Activated CD8-positive, alpha-beta memory T cell treated with anti-CD3 and anti-CD28 coated beads, Interleukin-2, amount 50 U/mL, for 1 hour (primary cell): ENCODE results near the gene PIK3R5.
"Not testable (repeated sequence)": the region's sequence is repeated elsewhere in the genome, so short reads cannot be mapped to it uniquely, and the experiment has no call there.

Experiments used
- DNase-seq: peaks from one replicate; pipeline ENCODE4 v3.0.0-alpha.2; 2020; ENCODE audit errors: extremely low read depth

PIK3R5 gene

GRCh38 chr17:8986295-8986694 lies 20.8 kb upstream of the PIK3R5 start:
- DNase-seq: no peak

GRCh38 chr17:8985054-8985701 lies 19.7 kb upstream of the PIK3R5 start:
- no peak for DNase-seq

- not testable (repeated sequence) for DNase-seq
Observed at GRCh38 chr17:8984225-8984624, 18.7 kb upstream of the PIK3R5 start.

GRCh38 chr17:8981443-8981842 lies 15.9 kb upstream of the PIK3R5 start:
- DNase-seq: no peak

- no peak for DNase-seq
Observed at GRCh38 chr17:8979715-8980114, 14.2 kb upstream of the PIK3R5 start.

- DNase-seq: no peak
Observed at GRCh38 chr17:8976638-8977037, 11.1 kb upstream of the PIK3R5 start.

GRCh38 chr17:8975091-8975725 lies 9.7 kb upstream of the PIK3R5 start:
- DNase-seq: no peak

GRCh38 chr17:8969901-8970300 lies 4.4 kb upstream of the PIK3R5 start:
- no peak for DNase-seq

- no peak for DNase-seq
Observed at GRCh38 chr17:8968503-8968902, 3.0 kb upstream of the PIK3R5 start.

- no peak for DNase-seq
Observed at GRCh38 chr17:8967861-8968260, 2.4 kb upstream of the PIK3R5 start.

- no peak for DNase-seq
Observed at GRCh38 chr17:8966926-8967325, 1.4 kb upstream of the PIK3R5 start.

GRCh38 chr17:8964801-8965393 lies 610 bp downstream of the PIK3R5 start:
- DNase-seq: no peak

- no peak for DNase-seq
Observed at GRCh38 chr17:8963647-8964258, 1.8 kb downstream of the PIK3R5 start.

GRCh38 chr17:8963014-8963413 lies 2.5 kb downstream of the PIK3R5 start:
- no peak for DNase-seq

- DNase-seq: no peak
Observed at GRCh38 chr17:8961829-8962228, 3.7 kb downstream of the PIK3R5 start.

GRCh38 chr17:8960325-8961140 lies 5.0 kb downstream of the PIK3R5 start:
- no peak for DNase-seq

- no peak for DNase-seq
Observed at GRCh38 chr17:8959312-8959918, 6.1 kb downstream of the PIK3R5 start.

GRCh38 chr17:8957721-8958120 lies 7.8 kb downstream of the PIK3R5 start:
- DNase-seq: no peak

- DNase-seq: no peak
Observed at GRCh38 chr17:8956465-8956902, 9.0 kb downstream of the PIK3R5 start.

- no peak for DNase-seq
Observed at GRCh38 chr17:8955021-8955959, 10.2 kb downstream of the PIK3R5 start.
